Gastroesophageal sphincter (tissue), 4 donors: Measurements from ENCODE around the gene LRR1. TPM values are rescaled to one million over a fixed set of nuclear protein-coding genes. Genes with fewer than 3 reads are reported as not detected.

ENCODE experiments used
- ATAC-seq: fragments of 150-250 bp; one replicate; pipeline ENCODE4 v1.9.1; 2016; ENCODE audit warnings: mild to moderate bottlenecking, moderate library complexity
- H3K27ac ChIP-seq, 4 donors: fragments of 200-600 bp; sonication (generic) in 3 of 4; 1 replicate in 3 of 4; 2 replicates in 1 of 4; pipeline ENCODE4 v1.5.1; 2016 to 2019
- H3K27me3 ChIP-seq: fragments of 200-600 bp; sonication (generic); one replicate; pipeline ENCODE4 v1.5.1; 2019
- H3K36me3 ChIP-seq, 2 donors: fragments of 200-600 bp; sonication (generic); one replicate each; pipeline ENCODE4 v1.5.1; 2019; ENCODE audit warnings: control low read depth in 1 of 2
- H3K4me1 ChIP-seq, 3 donors: fragments of 200-600 bp; sonication (generic); 1 replicate in 2 of 3; 2 replicates in 1 of 3; pipeline ENCODE4 v1.5.1; 2016 to 2019; ENCODE audit warnings: control low read depth in 2 of 3
- H3K4me3 ChIP-seq, 2 donors: fragments of 200-600 bp; sonication (generic); one replicate each; pipeline ENCODE4 v1.5.1; 2019; ENCODE audit warnings: mild to moderate bottlenecking in 1 of 2, moderate library complexity in 1 of 2
- H3K9me3 ChIP-seq, 3 donors: fragments of 200-600 bp; sonication (generic); one replicate each; pipeline ENCODE4 v1.5.1; 2017 to 2019; ENCODE audit warnings: control low read depth in 2 of 3
- CTCF ChIP-seq, 4 experiments: fragments of 200-600 bp in 2 of 4; fragments of 450-650 bp in 2 of 4; sonication (generic) in 1 of 4; IDR thresholded peaks; one replicate each; pipeline ENCODE4 v1.5.1; 2017 to 2019; ENCODE audit warnings: antibody characterized with exemption in 4 of 4, mild to moderate bottlenecking in 2 of 4, moderate library complexity in 2 of 4
- EP300 ChIP-seq: sonication (generic); formaldehyde crosslinking; IDR thresholded peaks from one replicate; pipeline ENCODE4 v1.6.1; 2017; ENCODE audit warnings: antibody characterized with exemption, mild to moderate bottlenecking
- POLR2A ChIP-seq, 2 donors: fragments of 450-650 bp; IDR thresholded peaks; one replicate each; pipeline ENCODE4 v1.6.1; 2017; ENCODE audit warnings: antibody characterized with exemption in 2 of 2, mild to moderate bottlenecking in 2 of 2, moderate library complexity in 1 of 2
- POLR2AphosphoS5 ChIP-seq: sonication (generic); formaldehyde crosslinking; IDR thresholded peaks from one replicate; pipeline ENCODE4 v1.6.1; 2017; ENCODE audit warnings: antibody characterized with exemption
- WGBS, 2 donors: methylation state at CpG; one replicate each; pipeline ENCODE4 v1.1.5; 2018; ENCODE audit warnings: low coverage in 1 of 2; 5-methylcytosine and 5-hydroxymethylcytosine counted together
- small RNA-seq, 4 donors: library from RNA; depleted of rRNA; stranded (forward); fragments of <200 nt; gene quantifications; one replicate each; pipeline ENCODE3, GENCODE V24; 2016
- total RNA-seq, 4 donors: library from RNA; depleted of rRNA; stranded (reverse); fragments of >200 nt; gene quantifications; one replicate each; pipeline ENCODE4 v1.1.0, GENCODE V29; 2016

The LRR1 gene
- total RNA-seq, 4 donors from 2014 or later = 4.0 to 13.9 (median 9.9) TPM

GRCh38 chr14:49659526-49660455 is 61.1 kb downstream of the LRR1 start:
- Histone ChIP-seq H3K36me3 (no peaks in the 10 kb centered on the region), H3K9me3 (no peaks in the 10 kb centered on the region), H3K4me1 (no peaks in the 10 kb centered on the region), H3K27ac (no peak overlapping the region), H3K27me3 (no peaks in the 10 kb centered on the region), H3K4me3 (no peak overlapping the region)
- ATAC-seq = no peak
- 77 to 94% methylated on average over 2 of the region's 2 CpGs for WGBS, 2 donors
- TF ChIP-seq POLR2A (IDR thresholded peaks at IDR 0.05) (no peak), EP300 (no peak), POLR2AphosphoS5 (no peak), CTCF (IDR thresholded peaks at IDR 0.05) (no peak)

Small RNAs within 50 kb of the gene (small RNA-seq; reads per million reads assigned to genes)
- gene AL139099.3 = 0 reads per million in 4 donors
- gene AL139099.4 = 0 reads per million in 4 donors
- 0 reads per million in 4 donors for gene RF00019
- gene RNA5SP384 = 0 reads per million in 4 donors

Other genes with a start within 250 kb of the LRR1 start
- gene RPS29, start 12.6 kb upstream of the LRR1 start, total RNA-seq = 1,000 to 10,000 TPM; 2,027 to 8,808 (median 4,209) TPM
- gene RPL36AL, start 21.7 kb downstream of the LRR1 start, total RNA-seq = 100 to 1,000 TPM; 169 to 352 (median 270) TPM
- 10 to 100 TPM; 17.4 to 29.8 (median 23.0) TPM for gene MGAT2, start 21.9 kb downstream of the LRR1 start, total RNA-seq
- gene DNAAF2, start 36.3 kb downstream of the LRR1 start, total RNA-seq = 10 to 100 TPM in 1 of 4 donors, 1 to 10 TPM in 3; 6.8 to 10.4 (median 9.0) TPM
- under 1 TPM in 3 of 4 donors, not detected in 1; 0.79 to 0.94 (median 0.93) TPM for gene POLE2, start 89.3 kb downstream of the LRR1 start, total RNA-seq
- gene KLHDC1, start 94.2 kb downstream of the LRR1 start, total RNA-seq = 10 to 100 TPM in 2 of 4 donors, 1 to 10 TPM in 2; 7.3 to 14.3 (median 10.5) TPM
- 100 to 1,000 TPM in 1 of 4 donors, 10 to 100 TPM in 3; 72.3 to 113 (median 97.1) TPM for gene KLHDC2, start 169.2 kb downstream of the LRR1 start, total RNA-seq